NT2/D1 (cell line): Measurements from ENCODE around the gene ZNF70.

ENCODE experiments used
- SUZ12 ChIP-seq: IDR thresholded peaks from 2 replicates; pipeline ENCODE4 v1.6.1; 2011; ENCODE audit not compliant: insufficient read length, insufficient read depth; ENCODE audit errors: extremely low read depth
- YY1 ChIP-seq: IDR thresholded peaks from 2 replicates; pipeline ENCODE4 v1.6.1; 2011; ENCODE audit not compliant: insufficient read length, insufficient read depth
- ZNF274 ChIP-seq: IDR thresholded peaks from 2 replicates; pipeline ENCODE4 v1.6.1; 2011; ENCODE audit warnings: mild to moderate bottlenecking, low read depth, low read length

DNA sequence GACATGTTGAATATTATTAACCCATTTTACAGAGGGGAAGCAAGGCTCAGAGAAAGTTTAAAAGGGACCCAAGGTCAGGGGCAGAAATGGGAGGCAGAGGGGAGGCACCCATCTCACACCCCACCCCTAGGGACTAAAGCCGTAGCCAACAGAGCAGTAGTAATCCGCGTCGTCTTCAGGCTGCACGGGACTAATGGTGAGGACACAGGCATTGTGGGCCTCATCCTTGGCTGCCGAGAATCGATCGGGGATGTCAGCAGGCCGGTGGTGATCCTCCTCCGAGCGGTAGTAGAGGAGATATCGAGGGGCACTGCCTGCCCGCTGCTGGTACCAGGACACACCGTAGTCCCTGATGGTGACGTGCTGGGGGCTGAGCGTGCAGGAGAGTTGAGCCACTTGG is 1.8 kb upstream of the ZNF70 start:
- TF ChIP-seq SUZ12 (no peak), YY1 (no peak), ZNF274 (no peak)
